ENCODE measurements around the gene RRAS2.
"Not testable (repeated sequence)": the region's sequence is repeated elsewhere in the genome, so short reads cannot be mapped to it uniquely, and the experiment has no call there.

Gene RRAS2

DNA sequence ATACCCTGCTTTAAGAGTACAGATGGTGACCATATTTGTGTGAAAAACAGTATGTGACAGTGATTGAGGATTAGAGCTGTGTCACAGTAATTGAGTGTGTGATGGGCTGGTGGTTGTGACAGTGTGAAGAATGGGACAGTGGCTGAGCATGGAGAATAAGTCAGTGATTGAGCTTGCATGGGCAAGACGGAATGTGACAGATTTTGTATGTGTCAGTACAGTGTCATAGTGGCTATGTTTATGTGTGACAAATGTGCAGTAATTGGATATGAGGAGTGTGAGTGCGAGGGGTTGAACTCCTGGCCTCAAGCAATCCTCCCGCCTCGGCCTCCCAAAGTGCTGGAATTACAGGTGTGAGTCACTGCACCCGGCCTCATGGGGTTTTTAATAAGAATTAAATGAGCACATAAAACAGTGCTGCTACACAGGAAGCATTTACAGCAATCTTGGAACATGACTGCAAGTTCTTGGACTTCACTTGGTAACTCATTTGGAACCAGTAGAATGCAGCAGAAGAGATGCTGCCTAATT lies 583 bp upstream of the RRAS2 start:
- DNase-seq (ENCODE audit: low read depth, low spot score): no peak
- peak overlapping the region; percentile 76 for H3K4me3 ChIP-seq (ENCODE audit: low read depth, low read length)
- ChIA-PET POLR2A (interaction anchor here (0.7 kb wide), 1 partner anchor 95 kb away, joined by 4 read pairs; no protein-coding TSS in a partner anchor), CTCF (interaction anchor here (0.5 to 1.6 kb wide), 4 partner anchors 11 to 96 kb away, joined by 3 to 6 read pairs (median 4); no protein-coding TSS in a partner anchor)
- TF ChIP-seq, protein P1, sequence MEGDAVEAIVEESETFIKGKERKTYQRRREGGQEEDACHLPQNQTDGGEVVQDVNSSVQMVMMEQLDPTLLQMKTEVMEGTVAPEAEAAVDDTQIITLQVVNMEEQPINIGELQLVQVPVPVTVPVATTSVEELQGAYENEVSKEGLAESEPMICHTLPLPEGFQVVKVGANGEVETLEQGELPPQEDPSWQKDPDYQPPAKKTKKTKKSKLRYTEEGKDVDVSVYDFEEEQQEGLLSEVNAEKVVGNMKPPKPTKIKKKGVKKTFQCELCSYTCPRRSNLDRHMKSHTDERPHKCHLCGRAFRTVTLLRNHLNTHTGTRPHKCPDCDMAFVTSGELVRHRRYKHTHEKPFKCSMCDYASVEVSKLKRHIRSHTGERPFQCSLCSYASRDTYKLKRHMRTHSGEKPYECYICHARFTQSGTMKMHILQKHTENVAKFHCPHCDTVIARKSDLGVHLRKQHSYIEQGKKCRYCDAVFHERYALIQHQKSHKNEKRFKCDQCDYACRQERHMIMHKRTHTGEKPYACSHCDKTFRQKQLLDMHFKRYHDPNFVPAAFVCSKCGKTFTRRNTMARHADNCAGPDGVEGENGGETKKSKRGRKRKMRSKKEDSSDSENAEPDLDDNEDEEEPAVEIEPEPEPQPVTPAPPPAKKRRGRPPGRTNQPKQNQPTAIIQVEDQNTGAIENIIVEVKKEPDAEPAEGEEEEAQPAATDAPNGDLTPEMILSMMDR (IDR thresholded peaks at IDR 0.05; ENCODE audit: insufficient read depth, low read length, missing control alignments): no peak

DNA sequence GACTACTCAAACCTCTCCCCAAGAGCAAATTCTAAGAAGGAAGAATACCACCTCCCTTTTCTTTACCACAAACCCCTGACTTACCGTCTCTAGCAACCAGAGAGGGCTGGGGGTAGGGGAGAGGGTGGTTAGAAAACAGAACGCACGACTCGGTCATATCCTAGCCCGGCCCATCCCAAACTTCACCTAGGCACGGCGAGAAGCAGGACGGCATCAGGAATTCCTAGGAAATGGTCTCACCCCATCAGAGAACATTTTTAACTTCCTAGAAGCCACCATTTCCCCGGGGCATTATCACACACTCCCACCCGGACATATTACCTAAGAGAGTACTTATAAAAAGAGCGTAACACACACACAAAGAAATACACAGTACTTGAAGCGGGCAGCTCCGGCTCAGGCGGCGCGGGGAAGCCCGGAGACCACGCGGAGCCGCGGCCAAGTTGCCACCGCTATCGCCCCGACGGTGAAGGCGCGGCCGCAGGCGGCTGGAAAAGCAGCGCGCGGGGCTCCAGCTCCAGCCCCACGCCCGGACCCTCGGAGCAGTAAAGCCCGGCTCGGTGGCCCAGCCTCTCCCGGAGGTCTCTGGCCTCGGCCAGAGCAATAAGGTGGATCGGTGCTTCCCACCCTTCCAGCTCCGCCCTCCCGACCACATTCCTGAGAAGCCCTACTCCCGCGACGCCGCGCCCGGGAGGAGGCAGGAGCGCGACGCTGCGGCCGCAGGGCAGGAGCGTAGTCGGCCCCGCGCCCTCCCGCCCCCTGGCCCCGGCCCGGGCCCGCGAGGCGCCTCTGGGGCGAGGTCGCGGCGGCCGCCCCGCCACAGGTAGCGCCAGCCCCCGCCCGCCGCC lies 878 bp downstream of the RRAS2 start:
- ChIA-PET CTCF (interaction anchor here (1.0 to 2.1 kb wide), 4 partner anchors 14 to 96 kb away, joined by 3 to 11 read pairs (median 5); no protein-coding TSS in a partner anchor), POLR2A (interaction anchor here (0.8 to 1.1 kb wide), 6 partner anchors 13 to 97 kb away, joined by 3 to 10 read pairs (median 3); no protein-coding TSS in a partner anchor)

DNA sequence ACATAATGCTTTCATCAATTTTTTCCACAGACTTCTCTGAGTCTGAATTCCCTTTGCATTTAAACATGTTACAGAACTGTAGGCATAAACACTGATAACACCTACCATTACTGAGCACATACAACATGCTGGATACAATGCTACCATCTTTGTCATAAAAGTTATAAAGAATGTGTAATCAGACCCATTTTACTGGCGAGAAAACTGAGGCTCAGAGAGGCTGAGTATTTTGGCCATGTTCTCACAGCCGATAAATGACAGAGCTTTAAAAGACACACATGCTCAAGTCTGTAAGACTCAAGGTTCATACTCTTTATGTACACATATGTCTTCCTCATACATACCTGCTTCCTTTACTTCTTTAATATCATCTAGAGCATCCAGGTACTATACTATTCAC lies 2.6 kb downstream of the RRAS2 start:
- H3K4me3 ChIP-seq (ENCODE audit: low read depth, low read length): no peak overlapping the region
- TF ChIP-seq, protein P1 (IDR thresholded peaks at IDR 0.05; ENCODE audit: insufficient read depth, low read length, missing control alignments): no peak
- no peak for DNase-seq (ENCODE audit: low read depth, low spot score)
- ChIA-PET POLR2A (no interaction called here), CTCF (interaction anchor here (1.2 to 1.6 kb wide), 2 partner anchors 55 to 63 kb away, joined by 4 to 5 read pairs; no protein-coding TSS in a partner anchor)

More for the DNA sequence above, 878 bp downstream of the RRAS2 start:
- TF ChIP-seq, protein P1 (IDR thresholded peaks at IDR 0.05; ENCODE audit: insufficient read depth, low read length, missing control alignments): peak; percentile 10
- peak overlapping the region; percentile 76 for H3K4me3 ChIP-seq (ENCODE audit: low read depth, low read length)
- DNase-seq (ENCODE audit: low read depth, low spot score): no peak

DNA sequence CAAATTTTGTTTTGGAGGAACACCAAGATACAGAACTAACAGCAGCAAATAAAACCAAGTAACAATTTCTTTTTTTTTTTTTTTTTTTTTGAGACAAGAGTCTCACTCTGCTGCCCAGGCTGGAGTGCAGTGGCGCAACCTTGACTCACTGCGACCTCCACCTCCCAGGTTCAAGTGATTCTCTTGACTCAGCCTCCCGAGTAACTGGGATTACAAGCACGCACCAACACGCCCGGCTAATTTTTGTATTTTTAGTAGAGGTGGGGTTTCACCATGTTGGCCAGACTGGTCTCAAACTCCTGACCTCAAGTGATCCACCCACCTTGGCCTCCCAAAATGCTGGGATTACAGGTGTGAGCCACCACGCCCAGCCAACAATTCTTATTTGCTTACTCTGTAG lies 4.4 kb downstream of the RRAS2 start:
- ChIA-PET CTCF (interaction anchor here (0.9 kb wide), 1 partner anchor 55 kb away, joined by 3 read pairs; no protein-coding TSS in a partner anchor), POLR2A (interaction anchor here (0.6 kb wide), 1 partner anchor 68 kb away, joined by 3 read pairs; no protein-coding TSS in a partner anchor)
- H3K4me3 ChIP-seq (ENCODE audit: low read depth, low read length); DNase-seq (ENCODE audit: low read depth, low spot score): not testable (repeated sequence)

DNA sequence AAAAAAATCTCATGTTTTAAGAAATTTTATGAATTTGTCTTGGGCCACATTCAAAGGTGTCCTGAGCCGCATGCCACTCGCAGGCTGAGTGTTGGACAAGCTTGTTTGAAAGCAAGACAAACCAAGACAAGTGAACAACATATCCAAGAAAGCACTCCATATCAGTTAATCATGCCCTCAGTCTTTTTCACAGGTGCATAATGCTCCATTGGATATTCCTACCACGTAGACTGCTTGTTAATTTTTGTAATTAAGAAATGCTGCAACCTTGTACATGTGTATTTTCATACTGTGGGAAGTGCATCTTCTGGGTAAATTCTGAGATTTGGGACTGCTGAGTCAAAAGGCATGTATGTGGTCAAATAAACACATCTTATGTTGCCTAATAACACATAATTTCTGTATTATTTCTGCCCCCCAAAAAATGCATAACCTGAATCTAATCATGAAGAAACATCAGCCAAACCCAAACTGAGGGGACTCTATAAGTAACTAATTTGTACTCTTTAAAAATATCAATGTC lies 8.2 kb downstream of the RRAS2 start:
- ChIA-PET CTCF (interaction anchor here (0.6 kb wide), 1 partner anchor 104 kb away, joined by 3 read pairs; no protein-coding TSS in a partner anchor), POLR2A (no interaction called here)
- no peak for DNase-seq (ENCODE audit: low read depth, low spot score)
- no peak overlapping the region for H3K4me3 ChIP-seq (ENCODE audit: low read depth, low read length)
- TF ChIP-seq, protein P1 (IDR thresholded peaks at IDR 0.05; ENCODE audit: insufficient read depth, low read length, missing control alignments): no peak

DNA sequence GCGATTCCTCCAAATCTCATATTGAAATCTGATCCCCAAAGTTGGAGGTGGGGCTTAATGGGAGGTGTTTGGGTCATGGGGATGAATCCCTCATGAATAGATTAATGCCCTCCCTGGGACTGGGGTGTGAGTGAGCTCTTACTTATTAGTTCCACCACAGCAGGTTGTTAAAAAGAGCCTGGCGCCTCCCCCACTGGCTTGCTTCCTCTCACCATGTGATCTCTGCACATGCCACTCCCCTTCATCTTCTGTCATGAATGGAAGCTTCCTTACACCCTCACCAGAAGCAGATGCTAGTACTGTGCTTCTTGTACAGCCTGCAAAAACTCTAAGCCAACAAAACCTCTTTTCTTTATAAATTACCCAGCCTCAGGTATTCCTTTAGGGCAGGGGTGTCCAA lies 8.8 kb downstream of the RRAS2 start:
- ChIA-PET CTCF (interaction anchor here (0.6 kb wide), 1 partner anchor 105 kb away, joined by 3 read pairs; no protein-coding TSS in a partner anchor), POLR2A (no interaction called here)
- DNase-seq (ENCODE audit: low read depth, low spot score): no peak
- TF ChIP-seq, protein P1 (IDR thresholded peaks at IDR 0.05; ENCODE audit: insufficient read depth, low read length, missing control alignments): no peak
- H3K4me3 ChIP-seq (ENCODE audit: low read depth, low read length): no peak overlapping the region
